NT2/D1 (cell line): Measurements from ENCODE around the gene MBLAC2.

Experiments used
- YY1 ChIP-seq: IDR thresholded peaks from 2 replicates; pipeline ENCODE4 v1.6.1; 2011; ENCODE audit not compliant: insufficient read length, insufficient read depth
- ZNF274 ChIP-seq: IDR thresholded peaks from 2 replicates; pipeline ENCODE4 v1.6.1; 2011; ENCODE audit warnings: mild to moderate bottlenecking, low read depth, low read length

DNA sequence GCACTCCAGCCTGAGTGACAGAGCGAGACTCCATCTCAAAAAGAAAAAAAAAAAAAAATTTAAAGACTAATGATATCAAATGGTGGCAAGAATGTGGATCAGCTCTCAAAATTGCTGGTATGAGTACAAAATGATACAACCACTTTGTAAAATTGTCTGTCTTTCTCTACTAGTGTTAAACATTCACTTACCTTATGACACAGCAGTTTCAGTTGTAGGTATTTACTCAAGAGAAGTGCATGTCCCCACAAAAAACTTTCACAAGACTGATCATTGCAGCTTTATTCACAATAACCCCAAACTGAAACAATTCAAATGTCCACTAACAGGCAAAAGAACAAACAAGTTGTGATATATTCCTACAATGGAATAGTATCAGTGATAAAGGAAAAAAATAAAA lies 50.3 kb downstream of the MBLAC2 start:
- TF ChIP-seq ZNF274 (no peak), YY1 (no peak)
